B cell (primary cell): Measurements from ENCODE around the gene ARHGEF39. TPM values are rescaled to one million over a fixed set of nuclear protein-coding genes. Genes with fewer than 3 reads are reported as not detected.

ENCODE experiments used
- ATAC-seq: fragments of 200-7000 bp; cut with Tn5 transposase; one replicate; pipeline ENCODE4 v1.10.0; 2021; ENCODE audit warnings: low read depth, mild to moderate bottlenecking, moderate number of reproducible peaks, moderate library complexity
- CTCF ChIA-PET: fragments of 350-600 bp; sonication (Branson Sonifier 250); formaldehyde crosslinking; loops from one replicate; lab custom pipeline; 2021; ENCODE audit warnings: antibody characterized with exemption, inconsistent platforms; lab: Charles Lee
- POLR2A ChIA-PET: fragments of 350-600 bp; sonication (Branson Sonifier 250); formaldehyde crosslinking; loops from one replicate; lab custom pipeline; 2021; ENCODE audit warnings: antibody characterized with exemption; lab: Charles Lee
- DNase-seq: peaks from one replicate; pipeline ENCODE4 v3.0.0; 2013
- H2AFZ ChIP-seq: 2 replicates; pipeline ENCODE4 v1.6.1; 2012; ENCODE audit warnings: mild to moderate bottlenecking, low read depth, low read length; ENCODE audit not compliant: insufficient read depth, poor library complexity, severe bottlenecking
- H3K27ac ChIP-seq, 2 donors: 1 replicate in 1 of 2; 2 replicates in 1 of 2; pipeline ENCODE4 v1.5.1; 2012 to 2013; ENCODE audit warnings: low read length in 2 of 2, mild to moderate bottlenecking in 2 of 2, moderate library complexity in 1 of 2
- H3K27me3 ChIP-seq, 4 experiments: fragments of 200-600 bp in 1 of 4; sonication (generic) in 1 of 4; replicated peaks in 1 of 4; 1 replicate in 2 of 4; 2 replicates in 2 of 4; pipeline versions ENCODE4 v1.6.1 to v1.7.0; 2013 to 2016; ENCODE audit warnings: low read length in 3 of 4, mild to moderate bottlenecking in 2 of 4, mixed read lengths in 1 of 4, moderate library complexity in 1 of 4; ENCODE audit not compliant: insufficient read depth in 4 of 4, control insufficient read depth in 3 of 4; ENCODE audit errors: control extremely low read depth in 1 of 4
- H3K36me3 ChIP-seq, 2 experiments: replicated peaks in 1 of 2; 1 replicate in 1 of 2; 2 replicates in 1 of 2; pipeline versions ENCODE4 v1.6.1 to v1.7.1; 2013; ENCODE audit warnings: low read length in 1 of 2; ENCODE audit not compliant: insufficient read depth in 2 of 2, control insufficient read depth in 1 of 2; ENCODE audit errors: control extremely low read depth in 1 of 2, extremely low read depth in 1 of 2
- H3K4me1 ChIP-seq, 2 donors: fragments of 200-600 bp in 1 of 2; sonication (generic) in 1 of 2; 1 replicate in 1 of 2; 2 replicates in 1 of 2; pipeline versions ENCODE4 v1.5.1 to v1.6.1; 2013 to 2017; ENCODE audit warnings: low read length in 2 of 2; ENCODE audit not compliant: control insufficient read depth in 2 of 2, insufficient read depth in 2 of 2
- H3K4me2 ChIP-seq: replicated peaks from 2 replicates; pipeline ENCODE3; 2012; ENCODE audit warnings: mild to moderate bottlenecking, low read depth, low read length; ENCODE audit not compliant: poor library complexity, severe bottlenecking
- H3K4me3 ChIP-seq, 5 experiments: fragments of 200-600 bp in 1 of 5; sonication (generic) in 1 of 5; 1 replicate in 3 of 5; 2 replicates in 2 of 5; pipeline versions ENCODE4 v1.5.1 to v1.7.0; 2011 to 2016; ENCODE audit warnings: low read length in 4 of 5, mild to moderate bottlenecking in 4 of 5, low read depth in 2 of 5, control low read depth in 1 of 5, moderate library complexity in 1 of 5; ENCODE audit not compliant: insufficient read depth in 1 of 5; ENCODE audit errors: control extremely low read depth in 1 of 5, extremely low read depth in 1 of 5
- H3K79me2 ChIP-seq: fragments of 200-600 bp; sonication (generic); one replicate; pipeline ENCODE4 v1.6.0; 2016; ENCODE audit warnings: low read length; ENCODE audit not compliant: control insufficient read depth, insufficient read depth
- H3K9ac ChIP-seq: fragments of 200-600 bp; sonication (generic); 2 replicates; pipeline ENCODE4 v1.6.1; 2017; ENCODE audit warnings: mild to moderate bottlenecking, low read length, moderate library complexity
- H3K9me3 ChIP-seq, 3 donors: one replicate each; pipeline versions ENCODE4 v1.6.1 to v1.7.1; 2013; ENCODE audit warnings: low read length in 2 of 3; ENCODE audit not compliant: control insufficient read depth in 2 of 3, insufficient read depth in 1 of 3; ENCODE audit errors: control extremely low read depth in 1 of 3
- H4K20me1 ChIP-seq: 2 replicates; pipeline ENCODE4 v1.6.0; 2012; ENCODE audit warnings: mild to moderate bottlenecking, low read length; ENCODE audit not compliant: insufficient read depth, control insufficient read depth, poor library complexity, severe bottlenecking
- H3K27ac Mint-ChIP-seq: one replicate; pipeline ENCODE4 v1.8.0; 2021; ENCODE audit warnings: mixed read lengths
- H3K27me3 Mint-ChIP-seq: one replicate; pipeline ENCODE4 v1.8.0; 2021; ENCODE audit warnings: mixed read lengths
- H3K4me1 Mint-ChIP-seq: one replicate; pipeline ENCODE4 v1.8.0; 2021; ENCODE audit warnings: mixed read lengths
- H3K4me3 Mint-ChIP-seq: one replicate; pipeline ENCODE4 v1.8.0; 2021; ENCODE audit warnings: mixed read lengths
- H3K9me3 Mint-ChIP-seq: one replicate; pipeline ENCODE4 v1.8.0; 2022; ENCODE audit warnings: mixed read lengths; ENCODE audit not compliant: insufficient read depth
- EZH2 ChIP-seq: IDR thresholded peaks from 2 replicates; pipeline ENCODE4 v1.6.1; 2012; ENCODE audit warnings: borderline replicate concordance, low read depth, mild to moderate bottlenecking, moderate library complexity, low read length; ENCODE audit not compliant: insufficient read depth, poor library complexity, severe bottlenecking
- WGBS: methylation state at CpG from one replicate; pipeline ENCODE4 v1.1.5; 2013; ENCODE audit warnings: missing lambda C conversion rate; ENCODE audit not compliant: insufficient coverage; 5-methylcytosine and 5-hydroxymethylcytosine counted together
- intact Hi-C: fragments of 100-400 bp; cut with micrococcal nuclease; formaldehyde crosslinking; loops from one replicate; pipeline ENCODE4 v1.10.0; 2022
- polyA plus RNA-seq: library from polyadenylated mRNA; depleted of rRNA; stranded (reverse); fragments of >200 nt; gene quantifications from 2 replicates; pipeline ENCODE4 v1.2.3, GENCODE V29; 2012
- total RNA-seq, 2 donors: library from RNA; stranded (reverse); fragments of 120-200 nt in 1 of 2; gene quantifications; 1 replicate in 1 of 2; 2 replicates in 1 of 2; pipeline versions ENCODE4 v1.2.3 to v1.2.4, GENCODE V29; 2013 to 2022
- TF ChIP-seq, protein P1 (sequence below): fragments of 200-600 bp; IDR thresholded peaks from one replicate; pipeline ENCODE4 v1.8.0; 2022; ENCODE audit warnings: antibody characterized with exemption, mild to moderate bottlenecking

Gene ARHGEF39
- total and polyA plus RNA-seq, 2 donors (not counting 1 experiment from before 2014, with no cell fraction given), result 0.40 to 0.62 TPM

DNA sequence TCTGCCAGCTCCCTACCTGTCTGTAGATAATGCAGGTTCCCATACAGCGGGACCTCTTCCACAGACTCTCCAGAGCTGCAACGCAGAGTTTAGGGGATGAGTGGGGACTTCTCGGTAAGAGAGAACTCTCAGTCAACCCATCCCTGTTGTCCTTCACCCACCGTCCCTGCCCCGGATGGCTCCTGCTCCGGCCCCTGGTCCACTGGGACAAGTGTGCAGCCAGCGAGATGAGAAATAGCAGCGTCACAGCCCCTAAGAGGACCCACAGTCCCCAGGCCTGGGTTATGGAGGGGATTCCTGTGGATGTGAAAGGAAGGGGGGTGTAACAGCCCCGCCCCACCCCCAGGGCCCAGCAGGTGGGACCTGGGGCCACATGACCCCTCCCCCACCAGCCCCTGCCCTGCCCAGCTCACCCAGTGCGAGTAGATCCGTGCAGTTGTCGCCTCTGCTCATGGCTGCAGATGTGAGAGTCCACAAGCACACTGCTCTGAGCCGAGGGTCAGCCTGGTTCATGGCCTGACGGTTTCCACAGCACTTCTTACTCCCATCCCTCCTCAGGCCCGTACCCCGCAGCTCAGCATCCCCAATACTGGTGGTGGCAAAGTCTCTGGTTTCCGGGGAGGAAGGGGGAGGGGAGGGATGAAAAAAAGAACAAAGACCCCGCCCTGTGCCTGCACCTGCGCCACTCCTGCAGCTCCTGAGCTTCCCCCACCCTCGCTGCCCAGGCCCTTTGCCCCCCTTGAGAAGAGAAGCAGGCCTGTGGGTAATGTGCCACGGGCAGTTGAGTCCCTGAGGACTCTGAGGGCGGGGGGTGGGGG, 14.4 kb downstream of the ARHGEF39 start, which contains the start of gene SIT1:
Gene SIT1 (minus strand): TSS at position 591 of the 818 bp plus-strand sequence. CDS start 78 bp downstream, at position 513.
- 14% methylated on average over 5 of the region's 22 CpGs for WGBS
- Histone ChIP-seq H3K4me1 (peaks cover 46 to 61% of the 10 kb centered on the region in 2 donors), H3K9ac (peak within 1 kb of the TSS; percentile 70), H4K20me1 (no peaks in the 10 kb centered on the region), H3K27ac (peak within 1 kb of the TSS; percentile 67 to 95), H3K9me3 (no peaks in the 10 kb centered on the region), H3K4me2 (peak within 1 kb of the TSS; percentile 93), H3K79me2 (peaks cover 19% of the 10 kb centered on the region), H3K36me3 (peaks cover 0 to 5% of the 10 kb centered on the region in 2 experiments), H3K4me3 (peak within 1 kb of the TSS; percentile 38 to 75 (median 65)), H3K27me3 (no peaks in the 10 kb centered on the region), H2AFZ (peak within 1 kb of the TSS; percentile 68)
- Mint-ChIP-seq H3K4me1 (peaks cover 66% of the 10 kb centered on the region), H3K27me3 (no peaks in the 10 kb centered on the region), H3K27ac (peak within 1 kb of the TSS; percentile 97), H3K4me3 (peak within 1 kb of the TSS; percentile 97), H3K9me3 (no peaks in the 10 kb centered on the region)
- CTCF ChIA-PET, result interaction anchor here (0.8 to 15.0 kb wide), 8 partner anchors 10 to 81 kb away, joined by 3 to 357 read pairs (median 11); partner anchors contain the start of genes ARHGEF39, CCDC107, CD72 and CREB3
- intact Hi-C loops, result no loop called here
- ATAC-seq (peak; percentile 4), DNase-seq (peak; percentile 57)
- POLR2A ChIA-PET, result interaction anchor here (0.7 to 9.7 kb wide), 4 partner anchors 7 to 537 kb away, joined by 3 to 114 read pairs (median 38); partner anchors contain the start of genes CCDC107, CD72 and RMRP
- TF ChIP-seq EZH2, result no peak
- TF ChIP-seq, protein P1, sequence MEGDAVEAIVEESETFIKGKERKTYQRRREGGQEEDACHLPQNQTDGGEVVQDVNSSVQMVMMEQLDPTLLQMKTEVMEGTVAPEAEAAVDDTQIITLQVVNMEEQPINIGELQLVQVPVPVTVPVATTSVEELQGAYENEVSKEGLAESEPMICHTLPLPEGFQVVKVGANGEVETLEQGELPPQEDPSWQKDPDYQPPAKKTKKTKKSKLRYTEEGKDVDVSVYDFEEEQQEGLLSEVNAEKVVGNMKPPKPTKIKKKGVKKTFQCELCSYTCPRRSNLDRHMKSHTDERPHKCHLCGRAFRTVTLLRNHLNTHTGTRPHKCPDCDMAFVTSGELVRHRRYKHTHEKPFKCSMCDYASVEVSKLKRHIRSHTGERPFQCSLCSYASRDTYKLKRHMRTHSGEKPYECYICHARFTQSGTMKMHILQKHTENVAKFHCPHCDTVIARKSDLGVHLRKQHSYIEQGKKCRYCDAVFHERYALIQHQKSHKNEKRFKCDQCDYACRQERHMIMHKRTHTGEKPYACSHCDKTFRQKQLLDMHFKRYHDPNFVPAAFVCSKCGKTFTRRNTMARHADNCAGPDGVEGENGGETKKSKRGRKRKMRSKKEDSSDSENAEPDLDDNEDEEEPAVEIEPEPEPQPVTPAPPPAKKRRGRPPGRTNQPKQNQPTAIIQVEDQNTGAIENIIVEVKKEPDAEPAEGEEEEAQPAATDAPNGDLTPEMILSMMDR, result no peak
